SJCRH30 (cell line): ENCODE data around the gene DBF4B. TPM values are rescaled to one million over a fixed set of nuclear protein-coding genes. Genes with fewer than 3 reads are reported as not detected.

Experiments
- DNase-seq, 2 experiments: peaks; one replicate each; pipeline ENCODE4 v3.0.0-alpha.2; 2015 to 2020
- H3K27ac ChIP-seq: fragments of 250-450 bp; sonication (Bioruptor Pico); 2 replicates; pipeline ENCODE4 v1.5.1; 2020; ENCODE audit warnings: mild to moderate bottlenecking, moderate library complexity
- H3K27me3 ChIP-seq: fragments of 250-450 bp; sonication (Bioruptor Pico); 2 replicates; pipeline ENCODE4 v1.5.1; 2020; ENCODE audit warnings: mild to moderate bottlenecking, moderate library complexity
- H3K36me3 ChIP-seq: fragments of 250-450 bp; sonication (Bioruptor Pico); 2 replicates; pipeline ENCODE4 v1.5.1; 2020; ENCODE audit warnings: mild to moderate bottlenecking, moderate library complexity
- H3K4me1 ChIP-seq: fragments of 250-450 bp; sonication (Bioruptor Pico); 2 replicates; pipeline ENCODE4 v1.5.1; 2020; ENCODE audit warnings: mild to moderate bottlenecking, moderate library complexity
- H3K4me3 ChIP-seq: fragments of 250-450 bp; sonication (Bioruptor Pico); 2 replicates; pipeline ENCODE4 v1.5.1; 2020; ENCODE audit warnings: mild to moderate bottlenecking, moderate library complexity
- H3K9me3 ChIP-seq: fragments of 250-450 bp; sonication (Bioruptor Pico); replicated peaks from 2 replicates; pipeline ENCODE4 v1.5.1; 2020; ENCODE audit warnings: mild to moderate bottlenecking, moderate library complexity
- total RNA-seq: library from RNA; depleted of rRNA; stranded (reverse); fragments of >200 nt; shearing (Covaris generic); gene quantifications from 2 replicates; pipeline ENCODE4 v1.2.3, GENCODE V29; 2014

DBF4B gene
- total RNA-seq, 1 experiment from 2014 or later, result 19.4 TPM

DNA sequence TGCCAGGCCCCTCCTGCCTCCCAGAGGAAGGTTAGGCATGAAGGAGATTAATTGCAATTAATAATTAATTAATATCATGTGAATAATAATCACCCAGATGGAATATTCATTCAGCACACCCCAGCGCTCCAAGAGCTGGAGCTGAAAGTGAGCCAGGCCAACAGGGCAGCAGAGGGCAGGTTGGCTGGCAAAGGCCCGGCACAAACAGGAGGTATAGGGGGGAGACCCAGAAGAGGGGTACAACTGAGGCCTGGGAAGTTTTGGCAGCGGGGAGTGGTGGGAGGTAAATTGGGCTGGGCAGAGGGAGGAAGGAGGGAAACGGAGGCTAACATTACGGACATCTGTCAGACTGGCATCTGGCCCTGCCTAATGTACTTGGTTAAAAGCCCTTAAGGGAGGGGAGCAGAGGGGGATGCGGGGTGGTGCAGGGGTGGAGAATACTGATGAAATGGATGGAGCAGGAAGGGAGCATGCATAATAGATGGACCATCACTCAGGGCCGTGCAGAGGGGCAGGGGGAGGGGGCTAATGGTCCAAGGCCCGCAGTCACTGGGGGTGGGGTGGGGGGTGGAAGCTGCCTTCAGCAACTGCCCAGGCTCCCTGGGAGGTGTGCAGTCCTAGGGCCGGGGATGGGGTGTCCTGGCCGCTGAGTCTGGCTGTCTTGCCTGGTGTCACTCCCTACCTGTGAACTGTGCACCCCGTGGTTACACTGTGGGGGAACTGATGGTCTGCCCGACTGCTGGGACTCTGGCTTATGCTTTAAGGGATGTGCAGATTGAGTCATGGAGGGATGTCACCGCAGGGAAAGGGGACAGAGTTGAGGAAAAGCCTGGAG is 52.2 kb downstream of the DBF4B start:
- H3K36me3 ChIP-seq, result no peaks in the 10 kb centered on the region
- H3K4me3 ChIP-seq, result no peak overlapping the region
- H3K9me3 ChIP-seq, result no peaks in the 10 kb centered on the region
- no peak overlapping the region for H3K27ac ChIP-seq
- peaks cover 6% of the 10 kb centered on the region; the same call in 1 of the 2 replicates for H3K27me3 ChIP-seq
- DNase-seq, result no peak
- H3K4me1 ChIP-seq, result peaks cover 5% of the 10 kb centered on the region; the same call in 1 of the 2 replicates

DNA sequence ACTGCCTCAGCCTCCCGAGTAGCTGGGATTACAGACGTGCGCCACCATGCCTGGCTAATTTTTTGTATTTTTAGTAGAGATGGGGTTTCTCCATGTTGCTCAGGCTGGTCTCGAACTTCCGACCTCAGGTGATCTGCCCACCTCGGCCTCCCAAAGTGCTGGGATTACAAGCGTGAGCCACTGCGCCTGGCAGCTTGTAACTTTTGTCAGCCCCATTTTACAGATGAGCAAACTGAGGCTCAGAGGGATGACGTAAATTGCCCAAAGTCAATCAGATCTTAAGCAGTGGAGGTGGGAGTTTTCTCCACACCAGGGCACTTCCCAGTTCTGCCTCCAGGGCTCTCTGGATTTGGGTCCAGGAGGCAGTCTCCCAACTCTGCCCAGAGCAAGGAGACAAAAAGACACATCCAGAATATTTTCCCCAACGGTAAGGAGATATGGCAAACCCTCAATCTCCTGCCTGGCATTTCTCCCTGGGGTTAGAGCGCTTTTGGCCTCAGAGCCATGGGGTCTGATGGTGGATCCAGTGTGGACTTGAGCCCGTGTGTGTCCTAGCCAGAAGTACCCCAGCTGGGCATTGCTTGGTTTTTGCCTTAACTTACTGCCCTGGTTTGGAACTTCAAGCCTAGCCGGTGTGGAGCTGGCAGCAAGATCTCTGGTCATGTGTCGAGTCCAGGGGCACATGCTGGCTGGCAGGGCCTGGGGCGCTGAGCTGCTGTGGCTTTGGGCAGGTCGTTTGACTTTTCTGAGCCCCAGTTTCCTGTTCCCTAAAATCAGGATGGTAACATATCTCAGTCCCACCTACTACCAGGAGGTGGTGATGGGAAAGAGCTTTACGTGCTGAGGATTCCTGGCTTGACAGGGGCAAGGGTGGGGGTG is 53.7 kb downstream of the DBF4B start:
- H3K9me3 ChIP-seq, result no peaks in the 10 kb centered on the region
- H3K4me3 ChIP-seq, result no peak overlapping the region
- no peak overlapping the region for H3K27ac ChIP-seq
- H3K27me3 ChIP-seq, result peaks cover 6% of the 10 kb centered on the region; the same call in 1 of the 2 replicates
- no peak for DNase-seq
- H3K36me3 ChIP-seq, result no peaks in the 10 kb centered on the region
- H3K4me1 ChIP-seq, result peaks cover 5% of the 10 kb centered on the region; the same call in 1 of the 2 replicates

DNA sequence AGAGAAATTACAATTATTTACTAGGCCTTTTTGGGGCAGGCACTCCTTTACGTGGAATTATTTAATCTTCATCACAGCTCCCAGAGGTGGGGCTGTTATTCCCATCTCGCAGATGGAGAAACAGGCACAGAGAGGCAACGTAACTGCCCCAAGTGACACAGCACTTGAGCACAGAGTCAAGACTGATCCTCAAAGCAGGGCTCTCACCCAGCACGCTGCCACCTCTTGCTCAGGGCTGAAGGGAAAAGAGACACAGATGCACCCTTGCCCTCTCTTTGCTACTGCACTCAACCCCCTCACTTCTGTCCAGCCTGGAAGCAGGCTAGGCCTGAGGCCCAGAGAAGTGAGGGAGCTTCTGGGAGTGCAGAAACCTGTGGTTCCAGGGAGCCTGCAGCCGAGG is 54.7 kb downstream of the DBF4B start:
- DNase-seq, result no peak
- H3K27me3 ChIP-seq, result peaks cover 3% of the 10 kb centered on the region; the same call in 1 of the 2 replicates
- H3K9me3 ChIP-seq, result no peaks in the 10 kb centered on the region
- H3K4me1 ChIP-seq, result peaks cover 5% of the 10 kb centered on the region; the same call in 1 of the 2 replicates
- H3K4me3 ChIP-seq, result no peak overlapping the region
- H3K27ac ChIP-seq, result no peak overlapping the region
- no peaks in the 10 kb centered on the region for H3K36me3 ChIP-seq

- no peaks in the 10 kb centered on the region; the same call in 1 of the 2 replicates for H3K4me1 ChIP-seq
- no peaks in the 10 kb centered on the region for H3K36me3 ChIP-seq
- peaks cover 5% of the 10 kb centered on the region for H3K27me3 ChIP-seq
- no peak for DNase-seq
- no peak overlapping the region for H3K4me3 ChIP-seq
- no peaks in the 10 kb centered on the region for H3K9me3 ChIP-seq
- H3K27ac ChIP-seq, result no peak overlapping the region
Measured at GRCh38 chr17:44765965-44766364, 57.5 kb downstream of the DBF4B start.

GRCh38 chr17:44766409-44767038 is 58.1 kb downstream of the DBF4B start:
- no peak overlapping the region for H3K27ac ChIP-seq
- H3K4me3 ChIP-seq, result no peak overlapping the region
- DNase-seq, result no peak
- H3K4me1 ChIP-seq, result no peaks in the 10 kb centered on the region; the same call in 1 of the 2 replicates
- H3K36me3 ChIP-seq, result no peaks in the 10 kb centered on the region
- H3K9me3 ChIP-seq, result no peaks in the 10 kb centered on the region
- peaks cover 5% of the 10 kb centered on the region for H3K27me3 ChIP-seq

GRCh38 chr17:44767493-44767892 is 59.0 kb downstream of the DBF4B start:
- DNase-seq, result no peak
- no peaks in the 10 kb centered on the region for H3K36me3 ChIP-seq
- peaks cover 5% of the 10 kb centered on the region for H3K27me3 ChIP-seq

GRCh38 chr17:44768505-44769142 is 60.2 kb downstream of the DBF4B start:
- DNase-seq, result no peak
- H3K36me3 ChIP-seq, result no peaks in the 10 kb centered on the region
- H3K4me1 ChIP-seq, result no peaks in the 10 kb centered on the region; the same call in 1 of the 2 replicates

More at GRCh38 chr17:44767493-44767892, 59.0 kb downstream of the DBF4B start:
- H3K27ac ChIP-seq, result no peak overlapping the region
- no peak overlapping the region for H3K4me3 ChIP-seq
- no peaks in the 10 kb centered on the region for H3K9me3 ChIP-seq
- no peaks in the 10 kb centered on the region; the same call in 1 of the 2 replicates for H3K4me1 ChIP-seq

GRCh38 chr17:44769230-44769629 is 60.8 kb downstream of the DBF4B start:
- peaks cover 5% of the 10 kb centered on the region for H3K27me3 ChIP-seq
- no peaks in the 10 kb centered on the region for H3K36me3 ChIP-seq
- no peaks in the 10 kb centered on the region; the same call in 1 of the 2 replicates for H3K4me1 ChIP-seq
- no peak overlapping the region for H3K27ac ChIP-seq
- no peaks in the 10 kb centered on the region for H3K9me3 ChIP-seq
- DNase-seq, result no peak
- H3K4me3 ChIP-seq, result no peak overlapping the region

More at GRCh38 chr17:44768505-44769142, 60.2 kb downstream of the DBF4B start:
- no peaks in the 10 kb centered on the region for H3K9me3 ChIP-seq
- H3K27ac ChIP-seq, result no peak overlapping the region
- H3K27me3 ChIP-seq, result peaks cover 5% of the 10 kb centered on the region
- no peak overlapping the region for H3K4me3 ChIP-seq

DNA sequence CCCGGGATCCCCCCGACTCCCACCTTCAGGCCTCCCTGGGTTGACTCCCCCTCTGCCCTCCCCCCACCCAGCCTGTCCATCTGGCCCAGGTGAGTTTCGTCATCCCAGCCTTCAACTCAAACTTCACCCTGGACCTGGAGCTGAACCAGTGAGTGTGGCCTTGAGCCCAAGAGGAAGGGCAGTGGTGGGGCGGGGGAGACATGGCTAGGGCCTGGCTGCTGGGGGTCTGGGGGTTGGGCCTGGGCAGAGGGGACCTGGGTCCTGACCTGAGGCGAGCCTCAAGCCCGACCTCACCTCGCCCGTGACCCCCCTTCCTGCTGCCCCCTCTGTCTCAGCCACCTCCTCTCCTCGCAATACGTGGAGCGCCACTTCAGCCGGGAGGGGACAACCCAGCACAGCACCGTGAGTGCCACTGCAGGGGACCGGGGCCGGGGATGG is 61.2 kb downstream of the DBF4B start:
- H3K4me3 ChIP-seq, result no peak overlapping the region
- no peaks in the 10 kb centered on the region for H3K9me3 ChIP-seq
- peaks cover 5% of the 10 kb centered on the region for H3K27me3 ChIP-seq
- DNase-seq, result no peak
- no peak overlapping the region for H3K27ac ChIP-seq
- no peaks in the 10 kb centered on the region for H3K36me3 ChIP-seq
- H3K4me1 ChIP-seq, result no peaks in the 10 kb centered on the region; the same call in 1 of the 2 replicates

DNA sequence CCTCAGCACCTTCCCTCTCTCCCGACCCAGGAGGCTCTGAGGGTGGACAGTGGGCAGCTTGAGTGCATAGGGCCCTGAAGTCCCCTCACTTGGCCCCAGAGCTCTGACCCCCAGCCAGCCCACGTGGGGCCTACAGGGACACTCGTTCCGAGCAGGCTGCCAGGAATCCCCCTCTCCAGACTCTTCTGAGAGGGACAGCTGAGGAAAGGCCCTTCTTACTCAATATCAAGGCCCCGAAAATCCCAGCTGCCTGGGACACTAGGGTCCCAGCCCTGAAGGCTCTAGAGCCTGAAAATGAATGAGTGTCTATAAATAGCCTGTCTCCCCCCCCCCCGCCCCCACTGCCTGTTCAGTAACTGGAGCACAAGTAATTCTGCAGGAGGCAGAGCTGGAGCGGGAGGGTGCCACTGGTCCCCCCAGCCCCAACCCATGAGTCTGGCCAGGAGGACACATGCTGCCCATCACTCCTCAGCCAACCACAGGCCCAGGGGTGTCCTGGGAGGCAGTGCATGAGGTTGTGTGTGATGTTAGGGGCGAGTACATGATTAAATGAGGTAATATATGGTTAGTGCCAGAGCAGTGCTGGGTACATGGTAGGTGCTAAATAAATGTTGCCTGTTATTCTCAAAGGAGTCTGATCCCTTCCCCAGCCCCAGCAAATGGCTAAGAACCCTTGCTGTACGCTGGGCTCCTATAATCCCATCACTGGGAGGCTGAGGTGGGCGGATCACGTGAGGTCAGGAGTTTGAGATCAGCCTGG is 61.9 kb downstream of the DBF4B start:
- Histone ChIP-seq H3K36me3 (no peaks in the 10 kb centered on the region), H3K27me3 (peaks cover 5% of the 10 kb centered on the region), H3K9me3 (no peaks in the 10 kb centered on the region), H3K4me1 (no peaks in the 10 kb centered on the region; the same call in 1 of the 2 replicates), H3K4me3 (no peak overlapping the region), H3K27ac (no peak overlapping the region)
- DNase-seq, result no peak

- Histone ChIP-seq H3K9me3 (no peaks in the 10 kb centered on the region), H3K27me3 (peaks cover 5% of the 10 kb centered on the region)
Measured at GRCh38 chr17:44772308-44773045, 64.0 kb downstream of the DBF4B start.

DNA sequence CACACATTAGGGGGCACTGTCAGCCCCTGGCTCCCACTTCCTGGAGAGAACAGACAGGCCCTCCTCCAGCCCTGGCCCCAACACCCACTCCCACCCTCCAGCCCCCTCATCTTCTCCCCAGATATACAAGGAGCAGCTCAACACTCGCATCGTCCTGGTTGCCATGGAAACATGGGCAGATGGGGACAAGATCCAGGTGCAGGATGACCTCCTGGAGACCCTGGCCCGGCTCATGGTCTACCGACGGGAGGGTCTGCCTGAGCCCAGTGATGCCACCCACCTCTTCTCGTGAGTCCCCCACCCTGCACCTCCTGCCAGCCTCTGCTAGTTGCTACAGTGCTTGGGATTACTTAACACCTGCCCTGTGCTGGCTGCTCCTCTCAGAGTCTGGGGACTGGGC is 64.7 kb downstream of the DBF4B start:
- no peak overlapping the region for H3K4me3 ChIP-seq
- H3K36me3 ChIP-seq, result no peaks in the 10 kb centered on the region
- no peaks in the 10 kb centered on the region for H3K9me3 ChIP-seq
- no peak for DNase-seq
- no peaks in the 10 kb centered on the region for H3K4me1 ChIP-seq
- H3K27ac ChIP-seq, result no peak overlapping the region
- peaks cover 5% of the 10 kb centered on the region for H3K27me3 ChIP-seq

More at GRCh38 chr17:44772308-44773045, 64.0 kb downstream of the DBF4B start:
- Histone ChIP-seq H3K27ac (no peak overlapping the region), H3K36me3 (no peaks in the 10 kb centered on the region), H3K4me1 (no peaks in the 10 kb centered on the region), H3K4me3 (no peak overlapping the region)
- no peak for DNase-seq
